NCI-H2081 treated with DMSO at 0.1 percent for 48 hours (cell line): ENCODE data around the gene BBS10.
"Not testable (repeated sequence)": the region's sequence is repeated elsewhere in the genome, so short reads cannot be mapped to it uniquely, and the experiment has no call there.

Experiments
- DNase-seq: peaks from one replicate; lab custom pipeline; 2025; lab: John Stamatoyannopoulos, UW

The BBS10 gene

GRCh38 chr12:76329606-76330005 is 18.6 kb downstream of the BBS10 start:
- DNase-seq, result no peak

- DNase-seq, result no peak
Measured at GRCh38 chr12:76329159-76329558, 19.1 kb downstream of the BBS10 start.

- not testable (repeated sequence) for DNase-seq
Measured at GRCh38 chr12:76319595-76320319, 28.5 kb downstream of the BBS10 start.

GRCh38 chr12:76318773-76319594 is 29.2 kb downstream of the BBS10 start:
- DNase-seq, result no peak

- DNase-seq, result no peak
Measured at GRCh38 chr12:76317976-76318375, 30.2 kb downstream of the BBS10 start.

GRCh38 chr12:76316468-76316867 is 31.7 kb downstream of the BBS10 start:
- DNase-seq, result no peak

GRCh38 chr12:76313299-76313698 is 34.9 kb downstream of the BBS10 start:
- DNase-seq, result no peak

GRCh38 chr12:76312315-76312714 is 35.9 kb downstream of the BBS10 start:
- DNase-seq, result no peak

- DNase-seq, result no peak
Measured at GRCh38 chr12:76311796-76312195, 36.4 kb downstream of the BBS10 start.

- DNase-seq, result no peak
Measured at GRCh38 chr12:76310110-76310509, 38.1 kb downstream of the BBS10 start.

GRCh38 chr12:76308866-76309265 is 39.3 kb downstream of the BBS10 start:
- no peak for DNase-seq

GRCh38 chr12:76307083-76307482 is 41.1 kb downstream of the BBS10 start:
- no peak for DNase-seq

- no peak for DNase-seq
Measured at GRCh38 chr12:76303989-76304460, 44.2 kb downstream of the BBS10 start.

GRCh38 chr12:76303365-76303764 is 44.9 kb downstream of the BBS10 start:
- no peak for DNase-seq

- DNase-seq, result no peak
Measured at GRCh38 chr12:76300297-76300665, 47.9 kb downstream of the BBS10 start.

GRCh38 chr12:76299536-76300296 is 48.5 kb downstream of the BBS10 start:
- DNase-seq, result no peak
